HG03196 (cell line): ENCODE measurements around the gene SERPINI1.
"Not testable (repeated sequence)": the region's sequence is repeated elsewhere in the genome, so short reads cannot be mapped to it uniquely, and the experiment has no call there.

Experiments used
- ATAC-seq: cut with Tn5 transposase; IDR thresholded peaks from one replicate; pipeline ENCODE4 v1.9.1; 2021; ENCODE audit not compliant: unreplicated experiment

The SERPINI1 gene

GRCh38 chr3:167783781-167784180, 48.3 kb downstream of the SERPINI1 start:
- ATAC-seq, result no peak

GRCh38 chr3:167785790-167786189, 50.3 kb downstream of the SERPINI1 start:
- ATAC-seq, result no peak

- no peak for ATAC-seq
These were observed 51.9 kb downstream of the SERPINI1 start for GRCh38 chr3:167787440-167787839.

GRCh38 chr3:167798443-167798842, 62.9 kb downstream of the SERPINI1 start:
- no peak for ATAC-seq

GRCh38 chr3:167808910-167809309, 73.4 kb downstream of the SERPINI1 start:
- ATAC-seq, result no peak

- no peak for ATAC-seq
These were observed 74.7 kb downstream of the SERPINI1 start for GRCh38 chr3:167810236-167810635.

- ATAC-seq, result no peak
These were observed 75.5 kb downstream of the SERPINI1 start for GRCh38 chr3:167811031-167811430.

- ATAC-seq, result no peak
These were observed 77.9 kb downstream of the SERPINI1 start for GRCh38 chr3:167813169-167814123.

- ATAC-seq, result no peak
These were observed 79.0 kb downstream of the SERPINI1 start for GRCh38 chr3:167814441-167814951.

- no peak for ATAC-seq
These were observed 81.4 kb downstream of the SERPINI1 start for GRCh38 chr3:167816953-167817352.

- ATAC-seq, result no peak
These were observed 84.8 kb downstream of the SERPINI1 start for GRCh38 chr3:167820102-167820865.

- no peak for ATAC-seq
These were observed 85.8 kb downstream of the SERPINI1 start for GRCh38 chr3:167821248-167821805.

- ATAC-seq, result no peak
These were observed 88.2 kb downstream of the SERPINI1 start for GRCh38 chr3:167823738-167824137.

GRCh38 chr3:167827588-167827987, 92.1 kb downstream of the SERPINI1 start:
- ATAC-seq, result not testable (repeated sequence)

GRCh38 chr3:167829071-167829470, 93.5 kb downstream of the SERPINI1 start:
- no peak for ATAC-seq

GRCh38 chr3:167830007-167830406, 94.5 kb downstream of the SERPINI1 start:
- no peak for ATAC-seq

GRCh38 chr3:167835359-167835758, 99.8 kb downstream of the SERPINI1 start:
- ATAC-seq, result no peak

GRCh38 chr3:167835953-167836352, 100.4 kb downstream of the SERPINI1 start:
- ATAC-seq, result no peak

- ATAC-seq, result no peak
These were observed 101.9 kb downstream of the SERPINI1 start for GRCh38 chr3:167837466-167837865.

GRCh38 chr3:167839460-167840134, 104.1 kb downstream of the SERPINI1 start:
- ATAC-seq, result no peak

GRCh38 chr3:167840247-167840646, 104.7 kb downstream of the SERPINI1 start:
- no peak for ATAC-seq
